ENCODE data around the gene E4F1. TPM values are rescaled to one million over a fixed set of nuclear protein-coding genes. Genes with fewer than 3 reads are reported as not detected.

Gene E4F1
- total and polyA plus RNA-seq, 2 of the 13 experiments (the other 11 are each of a cell fraction or from before 2014, with no cell fraction given), result 13.8 to 19.5 TPM

- no peak for FAIRE-seq
- TF ChIP-seq ZGPAT (CRISPR knock-in tag; IDR thresholded peaks at IDR 0.05) (peak; percentile 96), ETV6 (CRISPR knock-in tag; conservative IDR thresholded peaks at IDR 0.05) (no peak), REL (CRISPR knock-in tag; conservative IDR thresholded peaks at IDR 0.05) (no peak), SNAPC5 (CRISPR knock-in tag; IDR thresholded peaks at IDR 0.05; ENCODE audit: borderline replicate concordance) (peak; percentile 57; the same call in 1 of the 2 replicates), ZNF788 (CRISPR knock-in tag; IDR thresholded peaks at IDR 0.05; ENCODE audit: borderline replicate concordance) (peak; percentile 65; the same call in 1 of the 2 replicates), ZNF703 (CRISPR knock-in tag; IDR thresholded peaks at IDR 0.05; ENCODE audit: borderline replicate concordance) (no peak; the same call in 1 of the 2 replicates), KDM3A (CRISPR knock-in tag; IDR thresholded peaks at IDR 0.05; ENCODE audit: low read depth) (no peak), ZBTB7B (CRISPR knock-in tag; IDR thresholded peaks at IDR 0.05) (peak; percentile 41; the same call in 1 of the 2 replicates), ZBTB20 (CRISPR knock-in tag; IDR thresholded peaks at IDR 0.05; ENCODE audit: borderline replicate concordance, low read depth) (peak; percentile 59), ZHX1 (CRISPR knock-in tag; IDR thresholded peaks at IDR 0.05; ENCODE audit: low read depth) (0 out of 2 replicates have a peak, but pooled peaks have one; percentile 78), PAX8 (CRISPR knock-in tag; IDR thresholded peaks at IDR 0.05; ENCODE audit: borderline replicate concordance) (peak; percentile 69; the same call in 1 of the 2 replicates), MEIS2 (CRISPR knock-in tag; IDR thresholded peaks at IDR 0.05) (peak; percentile 26; the same call in 1 of the 2 replicates), STAT6 (CRISPR knock-in tag; IDR thresholded peaks at IDR 0.05; ENCODE audit: borderline replicate concordance) (0 out of 2 replicates have a peak, but pooled peaks have one; percentile 58), ZNF225 (CRISPR knock-in tag; IDR thresholded peaks at IDR 0.05) (peak; percentile 84; the same call in 1 of the 2 replicates), NFIC (IDR thresholded peaks at IDR 0.05; ENCODE audit: low read length) (no peak)
These were observed 44.7 kb downstream of the E4F1 start, which contains the start of gene RNPS1 for GRCh38 chr16:2267913-2268666. Gene RNPS1, minus strand, starts transcription at chr16:2268126. Its CDS starts 3,483 bp downstream, at chr16:2264643.

More at GRCh38 chr16:2267913-2268666, 44.7 kb downstream of the E4F1 start, which contains the start of gene RNPS1:
- in situ Hi-C loops (cut with HindIII; ENCODE audit: extremely low pct_ligation_motif_present, low pct_unique_long_range_greater_than_20kb), result no loop called here
- TSS peak; percentile 59 for BruUV-seq (replicated peaks)
- Histone ChIP-seq H3K9me3 (ENCODE audit: low read length) (no peaks in the 10 kb centered on the region), H3K4me1 (ENCODE audit: insufficient read depth, low read length) (peaks cover 35% of the 10 kb centered on the region), H3K27ac (ENCODE audit: extremely low read length, insufficient read depth, low read length) (peak within 1 kb of the TSS; percentile 98), H4K20me1 (ENCODE audit: insufficient read depth, low read length) (peaks cover 41% of the 10 kb centered on the region), H3K36me3 (replicated peaks in 1 of 2; ENCODE audit: control insufficient read depth in 1 of 2, insufficient read depth in 2 of 2, low read length in 2 of 2) (peaks cover 3 to 19% of the 10 kb centered on the region in 2 experiments; a peak in 4 of 5 replicates), H3K4me2 (ENCODE audit: low read depth, low read length) (peak within 1 kb of the TSS; percentile 97), H3K27me3 (ENCODE audit: control insufficient read depth in 1 of 2, insufficient read depth in 2 of 2, low read length in 2 of 2) (no peaks in the 10 kb centered on the region), H2AFZ (ENCODE audit: low read length) (no peak within 1 kb of the TSS), H3K79me2 (ENCODE audit: insufficient read depth, low read length) (peaks cover 52% of the 10 kb centered on the region), H3K9ac (ENCODE audit: insufficient read depth, low read depth, low read length) (peak within 1 kb of the TSS; percentile 92), H3K4me3 (replicated peaks in 1 of 3; ENCODE audit: insufficient read depth in 1 of 3, low read depth in 2 of 3, low read length in 3 of 3) (peak within 1 kb of the TSS; percentile 74 to 95 (median 93))
- intact Hi-C loops (cut with micrococcal nuclease; ENCODE audit: unreplicated experiment), result loop anchor here (1.0 kb wide), 1 partner anchor 71 kb away; no protein-coding TSS in a partner anchor
- POLR2A ChIA-PET, result interaction anchor here (0.8 to 2.8 kb wide), 5 partner anchors 16 to 113 kb away, joined by 3 to 33 read pairs (median 4); partner anchors contain the start of genes ECI1 and TRAF7
- peak; percentile 91 for ATAC-seq
- 10% methylated on average over 2 of the region's 88 CpGs for WGBS (ENCODE audit: low lambda C conversion rate)
- CTCF ChIA-PET (ENCODE audit: low intra/inter-chr PET ratio, low total read pairs), result no interaction called here
- DNase-seq (ENCODE audit: low spot score), result peak; percentile 88
